HuH-7 (cell line): ENCODE results near the gene PPP2R2C.

ENCODE experiments used
- DNase-seq: peaks from one replicate; pipeline ENCODE4 v3.0.0; 2011; ENCODE audit warnings: low spot score

Gene PPP2R2C

DNA sequence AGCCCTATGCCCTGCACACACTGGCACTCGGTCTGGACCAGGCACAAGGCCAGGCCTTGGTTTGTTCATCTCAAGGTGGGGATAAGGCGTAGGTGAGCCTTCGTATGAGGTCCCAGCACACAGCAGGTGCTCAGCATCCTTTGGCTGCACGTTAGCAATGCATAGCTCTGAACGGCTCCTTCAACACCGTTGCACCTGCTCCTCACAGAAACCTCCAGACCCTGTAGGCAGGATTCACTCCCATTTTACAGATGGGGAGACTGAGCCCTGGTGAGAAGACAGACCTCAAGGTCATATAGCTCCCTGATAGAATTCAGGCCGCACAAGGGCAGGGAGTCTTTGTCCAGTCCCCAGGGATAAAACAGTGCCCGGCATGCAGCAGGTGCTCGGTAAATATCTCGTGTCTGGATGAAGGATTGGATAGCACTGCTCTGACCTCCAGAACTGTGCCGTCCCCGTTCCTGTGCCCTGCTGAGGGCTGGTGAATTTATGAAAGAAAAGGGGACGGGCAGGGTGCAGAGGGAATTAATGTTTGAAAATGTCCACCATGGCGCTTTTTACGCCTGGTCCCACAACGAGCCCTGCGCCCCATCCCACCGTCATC is 2.4 kb downstream of the PPP2R2C start:
- no peak for DNase-seq

DNA sequence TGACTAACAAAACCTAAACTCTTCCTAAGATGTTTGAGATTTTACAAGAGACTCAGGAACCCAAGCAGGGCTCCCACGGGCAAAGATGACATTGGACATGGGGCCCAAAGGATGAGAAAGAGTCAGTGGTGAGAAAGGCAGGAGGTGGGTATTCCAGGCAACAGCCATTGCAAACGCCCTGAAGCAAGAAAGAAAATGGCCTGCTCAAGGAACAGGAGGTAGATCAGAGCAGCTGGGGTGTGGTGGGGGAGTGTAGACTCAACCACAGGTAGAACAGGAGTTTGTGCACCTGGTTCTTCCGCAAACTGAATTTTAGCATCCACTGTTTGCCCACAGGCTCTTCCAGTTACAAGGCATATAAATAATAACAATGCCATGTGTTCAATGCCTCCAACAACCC is 3.3 kb downstream of the PPP2R2C start:
- DNase-seq: no peak

DNA sequence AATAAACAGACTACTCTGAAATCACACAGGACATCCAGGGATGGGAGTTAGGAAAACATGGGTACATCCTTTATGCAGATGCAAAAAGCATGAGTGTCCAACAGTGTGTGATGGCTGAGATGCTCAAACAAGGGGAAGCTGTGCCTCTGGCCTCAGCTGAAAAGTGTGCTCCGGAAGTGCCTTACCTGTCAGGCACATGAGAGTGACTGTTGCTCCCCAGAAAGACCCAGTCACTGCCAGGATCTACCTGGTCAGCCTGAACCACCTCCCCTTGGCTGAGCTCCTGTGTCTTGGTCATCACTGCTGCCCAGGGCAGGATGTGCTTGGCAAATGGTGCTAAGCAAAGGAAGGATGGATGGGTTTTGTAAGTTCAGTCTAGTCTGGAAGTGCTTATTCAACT is 4.0 kb downstream of the PPP2R2C start:
- no peak for DNase-seq

DNA sequence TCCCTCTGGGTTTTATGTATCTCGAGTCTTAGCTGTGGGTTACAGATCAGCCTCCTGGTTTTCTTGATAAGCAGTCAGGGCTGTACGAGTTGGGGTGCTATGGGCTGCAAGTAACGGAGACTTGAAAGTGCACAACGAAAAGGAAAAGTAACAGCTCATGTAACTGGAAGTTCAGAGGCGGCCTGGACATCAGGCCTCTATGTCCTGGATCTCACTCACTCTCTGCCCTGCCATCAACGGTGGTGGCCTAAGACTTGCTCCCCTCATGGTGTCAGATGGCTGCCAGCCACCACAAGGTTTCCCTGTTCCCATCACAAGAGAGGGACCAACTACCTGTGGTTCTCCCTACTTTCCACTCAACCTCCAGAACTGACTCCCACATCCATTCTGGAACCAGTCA is 4.8 kb downstream of the PPP2R2C start:
- no peak for DNase-seq

DNA sequence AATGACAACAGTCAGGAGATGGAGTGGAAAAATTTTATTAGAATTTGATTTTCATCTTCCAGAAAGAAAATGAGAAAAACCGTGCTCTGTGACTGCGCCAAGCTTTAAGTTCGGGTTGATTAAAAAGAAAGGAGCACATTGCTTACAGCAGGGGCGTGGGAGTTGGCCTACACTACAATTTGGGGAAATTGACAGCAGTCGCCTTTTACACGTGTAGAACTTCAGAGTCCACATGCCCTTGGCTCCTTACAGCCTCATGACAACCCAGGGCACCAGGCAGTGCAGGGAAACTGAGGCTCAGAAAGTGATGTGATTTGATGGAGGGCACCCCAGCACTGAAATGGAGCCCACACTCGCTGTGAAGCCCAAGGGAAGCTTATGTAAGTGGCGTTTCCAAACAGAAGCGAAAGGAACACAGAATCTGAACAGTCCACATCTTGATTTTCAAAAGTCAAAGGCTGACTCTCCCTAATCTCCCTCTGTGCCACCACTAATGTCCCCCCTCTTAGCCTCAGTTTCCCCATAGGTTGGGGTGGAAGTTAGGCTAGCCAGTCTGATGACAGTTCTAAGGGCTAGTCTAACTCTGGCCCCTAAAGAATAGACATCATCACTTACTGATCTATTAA is 5.5 kb downstream of the PPP2R2C start:
- DNase-seq: no peak

DNA sequence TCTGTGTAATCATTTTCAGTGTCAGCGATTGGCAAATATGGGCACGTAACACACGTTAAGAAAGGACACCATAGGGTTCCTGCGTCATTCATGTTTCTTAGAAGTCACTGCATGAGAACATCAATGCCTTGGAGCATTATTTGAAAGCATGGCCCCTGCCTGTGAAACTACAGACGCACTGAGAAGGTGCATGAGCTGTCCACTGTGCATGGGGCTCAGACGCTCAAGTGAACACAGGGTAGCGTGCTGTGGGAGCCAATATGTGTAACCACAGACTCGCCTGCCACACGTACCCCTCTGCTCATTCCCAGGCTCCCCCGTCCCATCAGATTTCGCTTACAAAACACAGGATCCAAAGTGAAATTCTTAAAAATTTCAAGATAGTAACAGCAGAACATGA is 6.5 kb downstream of the PPP2R2C start:
- DNase-seq: no peak

DNA sequence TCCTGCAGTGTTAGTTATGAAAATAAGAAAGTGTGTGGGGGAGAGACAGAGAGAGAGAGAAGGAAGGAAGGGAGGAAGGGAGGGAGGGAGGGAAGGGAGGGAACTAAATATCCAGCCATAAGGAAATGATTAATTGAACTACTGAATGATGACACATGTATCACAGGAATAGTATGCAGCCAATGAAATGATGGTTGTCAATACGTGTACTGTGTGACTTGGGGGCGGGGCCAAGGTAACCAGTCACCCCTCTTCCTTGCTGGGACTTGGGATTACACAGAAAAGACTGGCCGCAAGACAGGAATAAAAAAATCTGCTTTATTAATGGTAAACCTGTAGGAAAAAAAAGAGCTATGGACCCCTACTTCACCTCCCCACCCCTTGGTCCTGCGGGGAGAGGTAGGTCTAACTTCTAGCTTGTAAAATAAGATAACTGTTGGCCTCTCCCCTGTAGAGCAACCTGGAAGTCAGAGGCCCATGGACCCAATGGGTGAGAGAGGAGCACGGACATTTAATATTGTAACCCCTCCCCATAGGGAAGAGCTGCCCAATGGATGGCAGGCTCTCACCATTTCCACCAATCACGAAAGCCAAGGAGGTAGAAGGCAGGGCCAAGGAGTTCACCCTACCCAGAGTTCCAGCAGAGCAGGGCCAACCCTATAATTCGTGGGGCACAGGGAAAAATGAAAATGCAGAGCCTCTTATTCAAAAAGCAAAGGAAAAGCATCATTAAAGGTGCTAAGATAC is 7.4 kb downstream of the PPP2R2C start:
- DNase-seq: no peak

DNA sequence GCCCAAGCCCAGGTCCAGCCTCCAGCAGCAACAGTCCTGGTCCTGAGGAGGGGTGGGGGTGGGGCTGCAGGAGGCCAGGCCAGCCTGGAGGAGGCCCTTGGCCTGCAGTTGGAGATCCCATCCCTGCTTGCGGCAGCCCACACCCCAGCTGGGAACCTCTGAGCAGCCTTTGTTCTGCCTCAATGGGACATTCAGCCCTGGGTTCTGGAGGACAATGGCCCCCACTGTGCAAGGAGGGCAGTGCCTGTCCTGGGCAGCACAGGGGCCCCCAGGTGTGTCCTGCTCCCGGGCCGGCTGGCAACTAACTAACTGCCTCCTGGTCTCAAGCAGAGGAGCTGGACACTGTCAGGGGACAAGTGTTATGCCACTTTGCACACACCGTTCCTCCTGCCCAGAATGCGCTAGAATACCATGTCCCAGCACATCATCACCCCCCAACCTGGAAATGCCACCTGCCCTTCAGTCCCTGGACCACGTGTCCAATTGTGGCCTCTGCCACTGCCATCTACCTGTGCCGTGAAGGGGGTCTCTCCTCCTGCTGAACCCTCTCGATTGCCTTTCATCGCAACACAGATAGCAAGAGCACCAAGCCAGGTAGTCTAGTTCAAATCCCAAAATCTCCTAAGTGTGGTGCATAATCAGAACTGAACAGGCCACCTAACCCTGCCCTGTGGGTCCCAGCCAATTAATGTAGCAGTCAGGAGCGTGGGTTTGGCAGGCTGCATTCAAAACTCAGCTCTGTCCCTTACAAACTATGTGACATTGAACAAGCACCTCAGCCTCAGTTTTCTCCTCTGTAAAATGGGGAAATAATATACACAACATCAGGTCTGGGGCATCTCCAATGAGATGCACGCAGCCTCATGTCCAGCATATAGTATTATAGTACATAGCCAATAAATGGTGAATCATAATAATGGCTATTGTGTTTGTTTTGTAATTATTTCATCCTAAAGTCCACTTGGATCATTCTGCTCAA is 8.8 kb downstream of the PPP2R2C start:
- DNase-seq: no peak

DNA sequence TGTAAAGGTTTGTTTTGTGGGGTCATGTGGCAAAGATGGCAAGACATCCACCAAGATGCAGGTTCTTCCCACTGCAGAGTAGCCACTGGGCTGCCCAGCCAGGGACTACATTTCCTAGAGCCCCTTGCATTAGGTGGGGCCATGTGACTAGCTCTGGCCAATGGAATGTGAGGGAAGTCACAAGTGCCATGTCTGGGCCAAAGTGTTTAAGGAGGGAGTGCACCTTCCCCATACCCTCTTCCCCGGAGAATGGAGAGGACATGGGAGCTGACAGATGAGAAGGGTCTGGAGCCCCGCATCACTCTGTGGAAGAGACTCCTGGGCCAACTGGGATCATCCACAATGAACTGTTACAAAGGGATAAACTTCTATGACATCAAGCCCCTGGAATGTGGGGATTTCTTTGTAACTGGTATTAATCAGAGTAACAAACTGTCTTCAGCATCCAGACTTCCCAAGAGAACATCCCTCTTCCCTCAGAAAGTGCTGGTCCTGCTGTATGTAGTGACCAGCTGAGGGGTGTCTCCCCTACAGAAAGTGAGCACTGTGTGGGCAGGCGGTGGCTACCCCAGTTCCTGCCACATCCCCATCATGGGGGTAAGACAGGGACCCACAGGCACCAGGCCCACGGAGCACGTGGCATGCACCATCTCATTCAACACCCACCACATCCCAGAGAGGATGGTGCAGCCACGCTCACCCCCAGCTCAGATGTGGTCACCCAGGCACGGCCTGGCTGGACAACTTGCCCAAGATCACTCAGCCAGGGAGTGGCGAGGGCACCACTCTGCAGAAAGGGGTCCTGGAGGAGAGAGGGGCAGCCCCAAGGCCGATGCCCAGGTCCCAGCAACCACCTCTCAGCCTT is 10.9 kb downstream of the PPP2R2C start:
- no peak for DNase-seq

DNA sequence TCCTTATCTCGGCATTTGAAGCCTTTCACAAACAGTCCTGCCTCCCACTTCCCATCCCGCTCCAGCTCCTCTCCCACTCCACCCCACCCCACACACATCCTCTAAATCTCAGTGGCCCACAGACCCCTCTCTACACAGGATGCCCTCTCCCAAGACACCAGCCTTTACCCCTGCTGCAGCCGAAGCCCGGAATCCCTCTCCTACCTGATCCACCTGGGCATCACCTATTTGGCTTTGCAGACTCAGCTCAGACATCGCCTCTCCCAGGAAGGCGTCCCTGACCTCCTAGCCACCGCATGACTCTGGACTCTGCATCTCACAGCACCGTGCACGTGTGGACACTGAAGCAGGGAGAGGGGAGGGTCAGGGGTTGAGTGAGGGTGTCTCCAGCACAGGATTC is 11.5 kb downstream of the PPP2R2C start:
- no peak for DNase-seq

DNA sequence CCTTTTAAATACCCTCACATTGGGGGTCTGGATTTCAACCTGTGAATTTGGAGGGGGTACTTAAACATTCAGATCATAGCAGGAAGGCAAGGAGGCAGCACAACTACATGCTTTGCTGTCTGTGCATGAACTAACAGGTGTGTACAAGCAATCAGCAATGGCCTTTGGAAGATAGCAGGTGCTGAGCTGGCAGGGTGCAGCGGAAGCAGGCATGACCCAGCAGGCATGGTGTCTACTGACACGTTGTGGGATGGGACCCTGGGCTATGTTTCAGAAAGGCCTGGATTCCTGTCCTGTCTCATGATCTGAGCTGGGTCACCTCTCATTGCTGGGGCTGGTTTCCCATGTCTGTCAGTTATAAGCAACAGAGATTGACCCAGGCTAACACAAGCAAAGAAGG is 13.9 kb downstream of the PPP2R2C start:
- DNase-seq: no peak

DNA sequence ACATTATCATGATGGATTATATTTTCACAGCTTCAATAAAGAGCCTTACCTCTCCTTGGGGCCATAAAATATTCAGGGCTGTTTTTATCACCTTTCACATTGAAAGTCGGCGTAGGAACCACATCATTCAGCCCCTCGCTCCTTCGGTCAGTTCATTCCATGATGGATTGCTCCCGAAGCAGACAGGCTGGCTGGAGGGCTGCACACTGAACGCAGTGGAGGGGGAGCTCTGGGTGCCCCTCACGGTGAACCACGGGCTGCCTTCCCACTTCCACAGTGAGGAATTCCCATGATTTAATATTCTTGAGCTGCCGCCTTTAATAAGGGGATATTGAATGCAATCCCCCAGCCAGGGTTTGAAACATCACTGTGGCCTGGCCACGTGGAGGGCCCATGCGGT is 16.0 kb downstream of the PPP2R2C start:
- DNase-seq: no peak

DNA sequence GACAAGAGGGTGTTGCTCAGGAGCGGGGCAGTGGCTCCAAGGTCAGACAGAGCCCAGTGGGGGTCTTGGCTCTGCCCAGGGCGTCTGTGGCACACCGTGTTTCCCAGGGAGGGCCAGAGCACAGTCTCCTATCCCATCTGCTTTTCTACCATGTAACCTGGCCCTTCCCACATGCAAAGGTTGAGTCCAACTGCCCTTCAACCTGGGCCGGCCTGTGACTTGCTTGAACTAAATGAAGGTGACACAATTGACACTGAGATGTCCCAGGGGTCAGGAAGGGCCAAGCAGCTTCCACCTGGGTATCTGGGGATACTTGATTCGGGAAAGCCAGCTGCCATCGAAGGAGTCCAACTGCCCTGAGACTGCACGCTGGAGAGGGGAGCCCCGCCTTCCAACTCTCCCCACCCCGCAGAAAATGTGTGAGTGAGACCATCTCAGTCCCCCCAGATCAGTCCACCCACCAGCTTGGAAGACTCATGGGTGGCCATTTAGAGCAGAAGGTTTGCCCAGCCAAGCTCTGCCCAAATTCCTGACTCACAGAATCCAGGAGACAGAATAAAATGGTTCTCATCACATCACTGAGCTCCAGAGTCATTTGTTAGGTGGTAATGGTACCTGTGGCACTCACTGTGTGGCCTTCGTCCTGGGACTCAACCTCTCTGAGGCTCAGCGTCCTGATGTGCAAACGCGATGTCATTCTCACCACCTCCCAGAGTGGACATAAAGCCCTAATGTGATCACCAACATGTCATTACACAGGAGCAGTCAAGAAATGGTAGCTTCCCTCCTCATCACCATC is 18.1 kb downstream of the PPP2R2C start:
- DNase-seq: no peak

DNA sequence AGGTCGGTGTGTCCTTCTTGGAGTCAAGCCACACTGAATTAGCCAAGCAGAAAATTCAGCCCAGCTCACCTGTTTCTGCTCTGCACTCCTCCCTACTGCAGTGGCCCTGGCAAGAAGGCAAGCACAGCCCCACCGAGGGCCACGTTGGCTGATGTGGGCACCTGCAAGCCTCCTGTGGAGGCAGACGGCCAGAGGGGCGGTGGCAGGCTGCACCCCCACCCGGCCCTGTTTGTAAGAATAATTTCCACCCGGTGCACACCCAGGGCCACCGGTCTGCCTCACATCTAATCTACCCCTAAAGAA is 18.8 kb downstream of the PPP2R2C start:
- DNase-seq: no peak

DNA sequence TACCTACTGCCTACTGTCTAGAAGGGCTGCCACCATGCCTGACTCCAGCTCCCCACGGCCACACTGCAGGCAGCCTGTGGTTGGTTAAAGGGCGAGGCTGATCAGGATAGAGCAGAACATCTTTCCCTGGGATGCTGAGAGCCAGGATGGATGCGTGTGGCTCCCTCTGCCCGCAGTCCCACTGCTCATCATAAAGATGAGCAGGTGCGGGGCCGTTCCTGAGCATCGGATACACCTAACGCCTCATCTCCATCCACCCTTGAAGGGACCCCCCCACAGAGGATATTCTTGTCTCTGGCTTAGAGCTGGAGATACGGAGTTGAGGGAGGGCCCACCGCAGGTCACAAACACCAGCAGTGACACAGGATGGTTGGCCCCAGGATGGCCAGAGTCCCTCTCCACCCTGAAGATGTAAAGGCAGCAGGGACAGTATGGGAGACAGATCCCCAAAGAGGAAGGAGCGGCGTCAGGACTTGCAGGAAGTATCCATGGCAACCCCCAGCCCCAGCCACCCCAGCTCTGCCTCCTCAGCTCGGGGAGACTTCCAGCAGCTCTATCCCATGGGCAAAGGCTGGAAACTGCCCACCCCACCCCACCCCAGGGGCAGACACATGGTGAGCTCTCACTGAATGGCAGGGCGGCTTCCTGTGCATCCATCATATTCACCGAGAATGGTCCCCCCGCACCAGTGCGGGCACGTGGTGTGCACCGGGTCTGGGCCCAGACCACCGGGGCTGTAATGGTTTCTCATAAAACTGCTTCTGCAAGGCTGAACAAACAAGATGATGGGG is 19.3 kb downstream of the PPP2R2C start:
- no peak for DNase-seq

DNA sequence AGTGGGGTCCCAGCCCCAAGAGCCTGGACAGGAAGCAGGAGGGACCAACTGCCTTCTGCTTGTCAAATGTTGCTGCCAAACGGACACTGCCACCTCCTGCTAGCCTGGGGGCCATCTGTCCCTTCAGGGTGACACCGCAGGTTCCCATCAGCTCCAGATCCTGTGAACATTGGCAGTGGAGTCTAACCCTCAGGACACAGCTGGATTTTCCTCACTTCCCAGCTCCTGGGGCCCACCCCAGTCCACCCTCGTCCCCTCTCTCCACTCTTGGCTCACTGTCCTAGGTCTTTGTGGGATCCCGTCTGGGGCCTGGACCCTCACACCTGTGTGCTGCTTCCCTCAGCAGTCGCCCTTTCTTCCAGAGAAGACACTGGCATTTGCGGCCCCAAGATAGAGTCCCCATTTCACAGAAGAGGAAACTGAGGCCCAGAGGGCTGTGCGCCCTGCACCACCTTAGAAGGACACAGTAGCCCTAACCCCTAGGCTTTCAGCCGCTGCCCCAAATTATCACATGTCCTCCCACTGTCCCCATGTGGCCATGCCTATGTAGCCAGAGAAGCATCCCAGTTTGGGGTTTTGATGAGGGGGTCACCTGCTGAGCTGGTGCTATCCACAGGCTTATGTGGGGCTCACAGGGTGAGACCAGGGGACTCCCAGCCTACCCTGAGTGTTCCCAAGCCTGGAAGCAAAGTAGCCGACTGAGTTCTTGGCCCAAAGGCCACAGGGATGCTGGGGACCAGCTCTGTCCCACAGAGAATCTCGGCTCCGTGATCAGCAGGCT is 20.1 kb downstream of the PPP2R2C start:
- no peak for DNase-seq

DNA sequence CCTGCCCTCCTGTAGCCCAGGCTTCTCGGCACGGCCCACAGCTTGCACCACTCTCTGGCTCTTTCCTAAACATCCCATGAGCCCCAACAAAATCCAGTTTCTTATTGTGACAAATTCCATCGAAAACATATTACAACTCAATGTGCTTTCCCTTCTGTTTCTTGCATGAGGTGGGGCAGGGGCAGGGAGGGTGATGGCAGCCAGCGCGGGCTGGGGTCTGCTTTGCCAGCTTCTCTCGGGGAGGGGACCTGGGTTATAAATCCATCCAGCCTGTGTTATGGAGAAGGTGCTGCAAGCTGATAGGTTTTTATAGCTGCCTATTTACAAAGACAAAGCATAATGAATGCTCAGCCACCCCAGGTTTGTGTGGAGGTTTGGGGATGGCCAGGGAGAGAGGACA is 21.1 kb downstream of the PPP2R2C start:
- no peak for DNase-seq

DNA sequence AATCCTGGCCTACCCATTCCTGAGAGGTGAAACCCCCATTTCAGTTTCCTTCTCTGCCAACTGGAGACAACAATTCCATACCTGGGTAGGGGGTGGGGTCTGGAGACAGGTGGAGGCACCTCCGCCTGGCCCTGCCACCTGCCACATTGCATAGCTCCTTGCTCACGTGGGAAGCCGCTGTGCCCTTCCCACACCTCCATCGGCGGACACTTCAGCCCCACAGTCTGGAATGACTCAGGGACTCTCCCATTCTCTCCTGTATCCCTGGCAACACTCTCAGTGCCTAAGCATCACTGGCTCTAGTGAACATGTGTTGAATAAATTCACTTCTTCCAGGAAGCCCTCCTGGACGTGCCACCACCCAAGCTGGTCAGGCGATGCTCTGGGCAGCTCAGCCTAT is 21.7 kb downstream of the PPP2R2C start:
- no peak for DNase-seq

DNA sequence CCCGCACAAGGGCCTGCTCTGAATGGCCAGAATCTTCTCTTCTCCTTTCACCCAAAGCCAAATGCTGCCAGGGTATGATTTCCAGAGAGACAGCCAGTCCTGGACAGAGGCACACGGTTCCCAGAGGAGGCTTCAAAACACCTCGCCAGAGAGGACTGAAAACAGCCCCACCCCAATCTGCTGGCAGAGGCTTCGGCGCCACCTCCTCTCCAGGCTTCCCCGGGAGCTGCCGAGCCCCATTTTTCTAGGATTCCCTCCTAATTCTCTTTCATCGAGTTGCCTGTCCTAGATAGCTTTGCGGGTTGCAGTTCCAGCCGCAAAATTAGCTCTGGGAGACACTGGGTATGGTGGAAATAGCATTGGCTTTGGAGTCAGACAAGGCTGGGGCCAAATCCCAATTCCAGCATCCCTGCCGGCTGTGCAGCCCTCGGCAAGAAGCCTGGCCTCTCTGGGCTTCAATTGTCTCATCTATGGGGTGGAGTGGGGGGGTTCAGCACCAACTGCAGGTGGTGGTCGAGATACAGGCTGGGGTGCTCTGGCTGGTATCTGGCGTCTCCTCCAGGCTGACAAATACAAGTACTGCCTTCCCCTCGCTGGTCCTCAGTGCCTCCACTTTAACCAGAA is 22.6 kb downstream of the PPP2R2C start:
- DNase-seq: no peak
